Panc1 (cell line): ENCODE measurements around the gene TENM3. TPM values are rescaled to one million over a fixed set of nuclear protein-coding genes. Genes with fewer than 3 reads are reported as not detected.

Experiments
- ATAC-seq: fragments of 200-7000 bp; cut with Tn5 transposase; 2 replicates; pipeline ENCODE4 v1.9.1; 2020; ENCODE audit warnings: mild to moderate bottlenecking, moderate library complexity
- BruUV-seq: library from RNA; stranded (reverse); fragments of 400-500 nt; replicated peaks from 2 replicates; lab custom pipeline; 2021; lab: Mats Ljungman, UMichigan
- CTCF ChIA-PET: fragments of 300-600 bp; sonication (Branson Sonifier 250); formaldehyde crosslinking; loops from one replicate; lab custom pipeline; 2022; ENCODE audit warnings: antibody characterized with exemption; lab: Charles Lee
- POLR2A ChIA-PET: fragments of 300-600 bp; sonication (Branson Sonifier 250); formaldehyde crosslinking; loops from one replicate; lab custom pipeline; 2022; ENCODE audit warnings: antibody characterized with exemption; lab: Charles Lee
- DNase-seq: peaks from one replicate; pipeline ENCODE4 v3.0.0-alpha.2; 2010; ENCODE audit warnings: low read depth, low spot score
- H3K27ac ChIP-seq: 2 replicates; pipeline ENCODE4 v1.5.1; 2011; ENCODE audit warnings: mild to moderate bottlenecking, low read length, inconsistent platforms
- H3K27me3 ChIP-seq: fragments of 200-500 bp; sonication (Bioruptor generic); 2 replicates; pipeline ENCODE4 v1.6.0; 2014; ENCODE audit warnings: low read length, inconsistent platforms; ENCODE audit not compliant: control insufficient read depth, insufficient read depth
- H3K36me3 ChIP-seq: fragments of 200-500 bp; sonication (Bioruptor generic); 2 replicates; pipeline ENCODE4 v1.5.1; 2014; ENCODE audit warnings: inconsistent platforms, mild to moderate bottlenecking, low read length, moderate library complexity; ENCODE audit not compliant: control insufficient read depth, insufficient read depth
- H3K4me1 ChIP-seq: 2 replicates; pipeline ENCODE4 v1.5.1; 2011; ENCODE audit warnings: inconsistent platforms, mild to moderate bottlenecking, low read length, moderate library complexity; ENCODE audit not compliant: control insufficient read depth, insufficient read depth
- H3K4me3 ChIP-seq, 2 experiments: 2 replicates each; pipeline ENCODE4 v1.5.1; 2011 to 2012; ENCODE audit warnings: low read depth in 2 of 2, low read length in 2 of 2, mild to moderate bottlenecking in 2 of 2, inconsistent platforms in 1 of 2, moderate library complexity in 1 of 2
- H3K9me3 ChIP-seq: fragments of 200-500 bp; sonication (Bioruptor generic); 2 replicates; pipeline ENCODE4 v1.5.1; 2014; ENCODE audit warnings: low read depth, mild to moderate bottlenecking, inconsistent platforms, low read length, moderate library complexity; ENCODE audit not compliant: control insufficient read depth, insufficient read depth
- CTCF ChIP-seq: fragments of 450-650 bp; IDR thresholded peaks from 2 replicates; pipeline ENCODE4 v1.5.1; 2017; ENCODE audit warnings: mild to moderate bottlenecking
- POLR2AphosphoS5 ChIP-seq: IDR thresholded peaks from 2 replicates; pipeline ENCODE4 v1.6.1; 2012; ENCODE audit warnings: mild to moderate bottlenecking, low read depth, low read length, moderate library complexity
- REST ChIP-seq, 2 experiments: IDR thresholded peaks; 2 replicates each; pipeline ENCODE4 v1.6.1; 2011 to 2012; ENCODE audit warnings: low read depth in 2 of 2, control low read depth in 1 of 2, low read length in 1 of 2, mild to moderate bottlenecking in 1 of 2, moderate library complexity in 1 of 2; ENCODE audit not compliant: insufficient read depth in 1 of 2
- SIN3A ChIP-seq: IDR thresholded peaks from 2 replicates; pipeline ENCODE4 v1.6.1; 2012; ENCODE audit warnings: low read depth, mild to moderate bottlenecking, low read length, moderate library complexity, borderline replicate concordance; ENCODE audit not compliant: insufficient read depth
- TCF7L2 ChIP-seq: IDR thresholded peaks from 2 replicates; pipeline ENCODE4 v1.6.1; 2011; ENCODE audit warnings: mild to moderate bottlenecking, low read depth, low read length, inconsistent platforms
- in situ Hi-C: cut with HindIII; loops from 2 replicates; pipeline ENCODE4 v1.10.0; 2016; ENCODE audit warnings: low sequenced_read_pairs, low pct_unique_long_range_greater_than_20kb
- intact Hi-C: fragments of 100-400 bp; cut with micrococcal nuclease; formaldehyde crosslinking; loops from one replicate; pipeline ENCODE4 v1.10.0; 2022; ENCODE audit not compliant: unreplicated experiment
- total RNA-seq: library from RNA; stranded (reverse); gene quantifications from one replicate; pipeline ENCODE4 v1.2.1, GENCODE V29; 2021; ENCODE audit not compliant: unreplicated experiment

TENM3 gene
- total RNA-seq, 1 experiment from 2014 or later = 0.95 TPM

GRCh38 chr4:182280436-182281111 lies 37.4 kb downstream of the TENM3 start:
- no peaks in the 10 kb centered on the region for H3K36me3 ChIP-seq
- no peaks in the 10 kb centered on the region for H3K9me3 ChIP-seq
- CTCF ChIA-PET = no interaction called here
- H3K4me1 ChIP-seq = no peaks in the 10 kb centered on the region
- in situ Hi-C loops (no loop called here), intact Hi-C loops (no loop called here)
- no peak overlapping the region for H3K27ac ChIP-seq
- no peak overlapping the region for H3K4me3 ChIP-seq
- POLR2A ChIA-PET = no interaction called here
- no peak for ATAC-seq
- BruUV-seq = no TSS peak
- TF ChIP-seq REST (IDR thresholded peaks at IDR 0.05; ENCODE audit: insufficient read depth in 1 of 2, low read depth in 2 of 2, low read length in 1 of 2) (no peak), POLR2AphosphoS5 (no peak), TCF7L2 (no peak), SIN3A (no peak), CTCF (no peak)
- no peak for DNase-seq
- no peaks in the 10 kb centered on the region for H3K27me3 ChIP-seq

- ATAC-seq (no peak), DNase-seq (no peak)
- no peaks in the 10 kb centered on the region for H3K36me3 ChIP-seq
- TF ChIP-seq CTCF = no peak
- no peak for TF ChIP-seq SIN3A
- TF ChIP-seq TCF7L2 = no peak
- no peak for TF ChIP-seq REST (IDR thresholded peaks at IDR 0.05; ENCODE audit: insufficient read depth in 1 of 2, low read depth in 2 of 2, low read length in 1 of 2)
- TF ChIP-seq POLR2AphosphoS5 = no peak
- H3K9me3 ChIP-seq = no peaks in the 10 kb centered on the region
- no peak overlapping the region for H3K4me3 ChIP-seq
- ChIA-PET POLR2A (no interaction called here), CTCF (no interaction called here)
- intact Hi-C loops (no loop called here), in situ Hi-C loops (no loop called here)
- no peaks in the 10 kb centered on the region for H3K27me3 ChIP-seq
- BruUV-seq = no TSS peak
- no peak overlapping the region for H3K27ac ChIP-seq
- no peaks in the 10 kb centered on the region for H3K4me1 ChIP-seq
These were observed 42.8 kb downstream of the TENM3 start for GRCh38 chr4:182286035-182286434.
